AG04449 (cell line): Measurements from ENCODE around the gene LGALS3.

Experiments
- CTCF ChIA-PET: fragments of 350-600 bp; formaldehyde crosslinking; extraction: SDS; loops from one replicate; lab custom pipeline; 2021; ENCODE audit warnings: antibody characterized with exemption; lab: Yijun Ruan, JAX
- POLR2A ChIA-PET: fragments of 400-600, 350-600 bp; formaldehyde crosslinking; extraction: SDS; loops from one replicate; lab custom pipeline; 2020; ENCODE audit warnings: antibody characterized with exemption, inconsistent platforms; lab: Yijun Ruan, JAX
- DNase-seq: peaks from one replicate; pipeline ENCODE4 v3.0.0-alpha.2; 2010; ENCODE audit warnings: low read depth, low spot score
- H3K4me3 ChIP-seq: 2 replicates; pipeline ENCODE4 v1.5.1; 2011; ENCODE audit warnings: low read depth, mild to moderate bottlenecking, control low read depth, low read length
- CTCF ChIP-seq: IDR thresholded peaks from one replicate; pipeline ENCODE4 v1.5.1; 2011; ENCODE audit warnings: mild to moderate bottlenecking, moderate library complexity, low read length, control low read depth, inconsistent platforms; ENCODE audit not compliant: insufficient read depth; ENCODE audit errors: missing control alignments

Gene LGALS3

GRCh38 chr14:55117803-55118441, 11.1 kb upstream of the LGALS3 start:
- no peak for DNase-seq
- no peak overlapping the region for H3K4me3 ChIP-seq
- POLR2A ChIA-PET, result no interaction called here
- TF ChIP-seq CTCF, result no peak
- CTCF ChIA-PET, result interaction anchor here (0.6 to 2.7 kb wide), 4 partner anchors 20 to 67 kb away, joined by 3 to 7 read pairs (median 5); partner anchors contain the start of gene MAPK1IP1L

GRCh38 chr14:55118761-55119160, 10.3 kb upstream of the LGALS3 start:
- POLR2A ChIA-PET, result interaction anchor here (0.7 kb wide), 1 partner anchor 11 kb away, joined by 3 read pairs; the partner anchor contains the start of gene LGALS3
- CTCF ChIA-PET, result interaction anchor here (0.6 to 2.7 kb wide), 4 partner anchors 19 to 428 kb away, joined by 3 to 7 read pairs (median 5); partner anchors contain the start of gene MAPK1IP1L
- no peak for DNase-seq
- H3K4me3 ChIP-seq, result no peak overlapping the region
- no peak for TF ChIP-seq CTCF

GRCh38 chr14:55120571-55121495, 8.2 kb upstream of the LGALS3 start:
- POLR2A ChIA-PET, result no interaction called here
- TF ChIP-seq CTCF, result no peak
- H3K4me3 ChIP-seq, result no peak overlapping the region
- CTCF ChIA-PET, result no interaction called here
- no peak for DNase-seq

GRCh38 chr14:55121628-55122439, 7.2 kb upstream of the LGALS3 start:
- no peak for DNase-seq
- no peak for TF ChIP-seq CTCF
- no peak overlapping the region for H3K4me3 ChIP-seq
- CTCF ChIA-PET, result interaction anchor here (1.1 to 1.7 kb wide), 5 partner anchors 9 to 34 kb away, joined by 3 to 5 read pairs (median 4); no protein-coding TSS in a partner anchor
- POLR2A ChIA-PET, result interaction anchor here (0.7 kb wide), 2 partner anchors 14 to 19 kb away, joined by 3 read pairs; no protein-coding TSS in a partner anchor

GRCh38 chr14:55122440-55122986, 6.5 kb upstream of the LGALS3 start:
- ChIA-PET POLR2A (interaction anchor here (0.7 to 1.4 kb wide), 2 partner anchors 15 to 19 kb away, joined by 3 to 8 read pairs; no protein-coding TSS in a partner anchor), CTCF (interaction anchor here (1.0 to 1.7 kb wide), 7 partner anchors 9 to 35 kb away, joined by 3 to 5 read pairs (median 3); no protein-coding TSS in a partner anchor)
- H3K4me3 ChIP-seq, result no peak overlapping the region
- DNase-seq, result no peak
- no peak for TF ChIP-seq CTCF
